CD4-positive, alpha-beta T cell (primary cell): ENCODE measurements around the gene SDK2. TPM values are rescaled to one million over a fixed set of nuclear protein-coding genes. Genes with fewer than 3 reads are reported as not detected.

Experiments used
- ATAC-seq: fragments of 200-7000 bp; cut with Tn5 transposase; one replicate; pipeline ENCODE4 v1.10.0; 2022; ENCODE audit warnings: mild to moderate bottlenecking; ENCODE audit not compliant: poor library complexity
- CTCF ChIA-PET: fragments of 350-600 bp; sonication (Branson Sonifier 250); formaldehyde crosslinking; loops from one replicate; lab custom pipeline; 2021; ENCODE audit warnings: antibody characterized with exemption, inconsistent platforms; lab: Charles Lee
- POLR2A ChIA-PET: fragments of 350-600 bp; sonication (Branson Sonifier 250); formaldehyde crosslinking; loops from one replicate; lab custom pipeline; 2021; ENCODE audit warnings: antibody characterized with exemption, inconsistent platforms; lab: Charles Lee
- DNase-seq, 14 experiments: peaks; one replicate each; pipeline ENCODE4 v3.0.0-alpha.2; 2013 to 2020; ENCODE audit warnings: mixed read lengths in 2 of 14
- H3K27ac ChIP-seq, 2 donors: one replicate each; pipeline versions ENCODE4 v1.5.1 to v1.7.0; 2013; ENCODE audit warnings: low read length in 2 of 2, low read depth in 1 of 2, mild to moderate bottlenecking in 1 of 2
- H3K27me3 ChIP-seq, 2 experiments: 1 replicate in 1 of 2; 2 replicates in 1 of 2; pipeline versions ENCODE4 v1.6.1 to v1.7.0; 2013; ENCODE audit warnings: low read length in 2 of 2, control low read depth in 1 of 2, mild to moderate bottlenecking in 1 of 2, moderate library complexity in 1 of 2; ENCODE audit not compliant: insufficient read depth in 2 of 2, control insufficient read depth in 1 of 2
- H3K36me3 ChIP-seq: one replicate; pipeline ENCODE4 v1.6.1; 2013; ENCODE audit warnings: low read length, control low read depth; ENCODE audit not compliant: insufficient read depth
- H3K4me1 ChIP-seq: one replicate; pipeline ENCODE4 v1.6.1; 2013; ENCODE audit warnings: low read length, control low read depth; ENCODE audit not compliant: insufficient read depth
- H3K4me3 ChIP-seq: one replicate; pipeline ENCODE4 v1.5.1; 2013; ENCODE audit warnings: mild to moderate bottlenecking, low read length, moderate library complexity
- H3K9me3 ChIP-seq, 2 experiments: 1 replicate in 1 of 2; 2 replicates in 1 of 2; pipeline versions ENCODE4 v1.6.1 to v1.7.0; 2013; ENCODE audit warnings: low read length in 2 of 2, mild to moderate bottlenecking in 2 of 2, control low read depth in 1 of 2, moderate library complexity in 1 of 2; ENCODE audit not compliant: control insufficient read depth in 1 of 2, insufficient read depth in 1 of 2
- H3K27ac Mint-ChIP-seq: one replicate; pipeline ENCODE4 v1.8.0; 2020; ENCODE audit warnings: mixed read lengths
- H3K27me3 Mint-ChIP-seq: one replicate; pipeline ENCODE4 v1.8.0; 2021; ENCODE audit warnings: mixed read lengths
- H3K36me3 Mint-ChIP-seq: one replicate; pipeline ENCODE4 v1.8.0; 2021; ENCODE audit warnings: low read depth, mixed read lengths
- H3K4me1 Mint-ChIP-seq: one replicate; pipeline ENCODE4 v1.8.0; 2021; ENCODE audit warnings: low read depth, mixed read lengths
- H3K4me3 Mint-ChIP-seq: one replicate; pipeline ENCODE4 v1.8.0; 2020; ENCODE audit warnings: mild to moderate bottlenecking, mixed read lengths
- H3K9me3 Mint-ChIP-seq: one replicate; pipeline ENCODE4 v1.8.0; 2020; ENCODE audit warnings: mixed read lengths
- intact Hi-C, 2 experiments: fragments of 100-400 bp; cut with DNase I in 1 of 2; cut with micrococcal nuclease in 1 of 2; formaldehyde crosslinking; loops; one replicate each; pipeline versions ENCODE4 v1.15.1 to v1.9.0; 2023 to 2025; cut with DNase I, micrococcal nuclease
- total RNA-seq, 174 experiments: library from RNA in 2 of 174; stranded (reverse) in 2 of 174; gene quantifications; one replicate each; pipeline ENCODE4 v1.2.3 and lab custom pipeline; 2021 to 2026
- TF ChIP-seq, protein P1 (sequence below): fragments of 200-600 bp; IDR thresholded peaks from one replicate; pipeline ENCODE4 v1.8.0; 2022; ENCODE audit warnings: antibody characterized with exemption, mild to moderate bottlenecking

Gene SDK2
- total RNA-seq, 2 experiments from 2014 or later = 8.1 to 8.2 TPM

DNA sequence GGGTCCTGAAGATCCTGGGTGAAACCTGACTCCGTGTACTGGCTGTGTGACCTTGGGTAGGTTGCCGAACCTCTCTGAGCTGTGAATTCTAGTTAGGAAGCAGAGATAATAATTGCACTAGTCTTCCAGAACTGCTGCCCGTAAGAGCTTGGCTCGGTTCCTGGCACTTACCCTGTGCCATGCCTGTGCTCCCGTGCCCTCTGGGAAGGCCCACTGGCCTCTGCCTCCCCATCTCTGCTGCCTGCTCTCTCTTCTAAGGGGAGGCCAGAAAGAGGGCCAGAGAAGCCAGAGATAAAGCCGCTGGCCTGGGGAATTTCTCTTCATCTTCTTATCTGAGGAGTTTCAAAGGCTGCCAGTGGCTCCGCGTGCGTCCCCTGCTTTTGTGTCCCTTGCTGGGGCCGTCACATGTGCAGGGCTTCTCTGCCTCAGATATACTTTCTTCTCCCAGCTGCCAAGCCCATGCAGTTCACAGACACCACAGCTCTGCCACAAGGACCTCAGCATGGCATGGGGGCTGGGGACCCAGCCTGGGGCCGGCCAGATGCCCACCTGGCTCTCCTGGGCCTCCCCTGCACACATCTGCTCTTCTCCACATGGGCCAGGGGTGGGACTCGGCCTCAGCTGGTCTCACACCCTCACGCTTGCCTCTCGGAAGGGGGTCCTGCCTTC is 145.2 kb downstream of the SDK2 start:
- ATAC-seq = no peak

DNA sequence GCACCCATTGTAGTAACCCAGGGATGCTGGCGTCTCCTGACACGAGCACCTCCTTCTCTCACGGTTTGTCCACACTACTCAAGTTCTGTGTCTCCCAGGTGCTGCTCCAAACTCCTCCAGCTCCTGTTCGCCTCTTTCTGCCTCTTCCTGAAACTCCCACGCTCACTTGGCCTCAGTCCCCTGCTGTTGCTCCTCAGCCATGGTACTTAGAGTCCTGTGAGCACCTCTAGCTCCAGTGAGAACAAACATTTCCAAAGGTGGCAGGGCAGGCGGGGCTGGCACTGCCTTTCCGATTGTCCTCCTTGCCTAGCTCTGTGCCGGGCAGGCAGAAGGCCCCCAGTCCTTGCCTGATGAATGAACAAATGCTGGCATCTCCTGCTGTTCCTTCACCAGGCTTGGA is 146.1 kb downstream of the SDK2 start:
- ChIA-PET POLR2A (no interaction called here), CTCF (no interaction called here)
- Histone ChIP-seq H3K4me3 (no peak overlapping the region), H3K27me3 (no peaks in the 10 kb centered on the region), H3K27ac (no peak overlapping the region), H3K36me3 (no peaks in the 10 kb centered on the region), H3K9me3 (no peaks in the 10 kb centered on the region), H3K4me1 (no peaks in the 10 kb centered on the region)
- Mint-ChIP-seq H3K4me1 (no peaks in the 10 kb centered on the region), H3K9me3 (no peaks in the 10 kb centered on the region), H3K27ac (no peak overlapping the region), H3K4me3 (no peak overlapping the region), H3K27me3 (no peaks in the 10 kb centered on the region), H3K36me3 (no peaks in the 10 kb centered on the region)
- intact Hi-C loops = no loop called here
- ATAC-seq = no peak
- TF ChIP-seq, protein P1, sequence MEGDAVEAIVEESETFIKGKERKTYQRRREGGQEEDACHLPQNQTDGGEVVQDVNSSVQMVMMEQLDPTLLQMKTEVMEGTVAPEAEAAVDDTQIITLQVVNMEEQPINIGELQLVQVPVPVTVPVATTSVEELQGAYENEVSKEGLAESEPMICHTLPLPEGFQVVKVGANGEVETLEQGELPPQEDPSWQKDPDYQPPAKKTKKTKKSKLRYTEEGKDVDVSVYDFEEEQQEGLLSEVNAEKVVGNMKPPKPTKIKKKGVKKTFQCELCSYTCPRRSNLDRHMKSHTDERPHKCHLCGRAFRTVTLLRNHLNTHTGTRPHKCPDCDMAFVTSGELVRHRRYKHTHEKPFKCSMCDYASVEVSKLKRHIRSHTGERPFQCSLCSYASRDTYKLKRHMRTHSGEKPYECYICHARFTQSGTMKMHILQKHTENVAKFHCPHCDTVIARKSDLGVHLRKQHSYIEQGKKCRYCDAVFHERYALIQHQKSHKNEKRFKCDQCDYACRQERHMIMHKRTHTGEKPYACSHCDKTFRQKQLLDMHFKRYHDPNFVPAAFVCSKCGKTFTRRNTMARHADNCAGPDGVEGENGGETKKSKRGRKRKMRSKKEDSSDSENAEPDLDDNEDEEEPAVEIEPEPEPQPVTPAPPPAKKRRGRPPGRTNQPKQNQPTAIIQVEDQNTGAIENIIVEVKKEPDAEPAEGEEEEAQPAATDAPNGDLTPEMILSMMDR = no peak
- no peak for DNase-seq

More for the DNA sequence above, 145.2 kb downstream of the SDK2 start:
- H3K36me3 Mint-ChIP-seq = no peaks in the 10 kb centered on the region
- H3K27me3 Mint-ChIP-seq = no peaks in the 10 kb centered on the region
- CTCF ChIA-PET = no interaction called here
- POLR2A ChIA-PET = no interaction called here
- no peak overlapping the region for H3K27ac Mint-ChIP-seq
- intact Hi-C loops = no loop called here
- TF ChIP-seq, protein P1 = no peak
- H3K4me1 ChIP-seq = no peaks in the 10 kb centered on the region
- no peaks in the 10 kb centered on the region for H3K4me1 Mint-ChIP-seq
- H3K4me3 ChIP-seq = no peak overlapping the region
- H3K27ac ChIP-seq = no peak overlapping the region
- no peaks in the 10 kb centered on the region for H3K9me3 ChIP-seq
- H3K9me3 Mint-ChIP-seq = no peaks in the 10 kb centered on the region
- H3K36me3 ChIP-seq = no peaks in the 10 kb centered on the region
- no peak for DNase-seq
- no peak overlapping the region for H3K4me3 Mint-ChIP-seq
- no peaks in the 10 kb centered on the region for H3K27me3 ChIP-seq

DNA sequence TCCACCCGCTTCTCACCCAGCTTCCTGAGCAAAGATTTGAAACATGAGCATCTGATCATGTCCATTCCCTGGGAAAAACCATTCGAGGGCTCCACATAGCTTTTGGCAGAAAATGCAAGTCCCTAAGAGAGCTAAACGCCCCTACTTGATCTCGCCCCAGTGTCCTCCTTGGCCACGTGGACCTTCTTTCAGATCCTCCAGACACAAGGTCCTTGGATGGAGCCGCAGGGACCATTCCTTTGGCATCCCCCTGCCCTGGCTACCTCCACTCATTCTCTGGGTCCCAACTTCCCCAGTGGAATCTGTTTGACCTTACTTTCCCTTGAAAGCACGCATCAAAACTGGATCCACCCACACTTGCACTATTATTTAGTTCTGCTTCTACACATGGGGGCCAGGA is 146.5 kb downstream of the SDK2 start:
- no peaks in the 10 kb centered on the region for H3K9me3 ChIP-seq
- Mint-ChIP-seq H3K4me1 (no peaks in the 10 kb centered on the region), H3K9me3 (no peaks in the 10 kb centered on the region), H3K27ac (no peak overlapping the region), H3K27me3 (no peaks in the 10 kb centered on the region), H3K36me3 (no peaks in the 10 kb centered on the region), H3K4me3 (no peak overlapping the region)
- no peaks in the 10 kb centered on the region for H3K4me1 ChIP-seq
- no peaks in the 10 kb centered on the region for H3K27me3 ChIP-seq
- H3K4me3 ChIP-seq = no peak overlapping the region
- no peaks in the 10 kb centered on the region for H3K36me3 ChIP-seq
- ChIA-PET CTCF (no interaction called here), POLR2A (no interaction called here)
- H3K27ac ChIP-seq = no peak overlapping the region
- TF ChIP-seq, protein P1 = no peak
- intact Hi-C loops = no loop called here
- ATAC-seq (no peak), DNase-seq (no peak)
